Left renal cortex interstitium (tissue), 4 donors: ENCODE measurements around the gene MKRN2. TPM values are rescaled to one million over a fixed set of nuclear protein-coding genes. Genes with fewer than 3 reads are reported as not detected.
"Not testable (repeated sequence)": the region's sequence is repeated elsewhere in the genome, so short reads cannot be mapped to it uniquely, and the experiment has no call there.

ENCODE experiments used
- DNase-seq, 4 donors: peaks; one replicate each; pipeline ENCODE4 v3.0.0-alpha.2; 2013; ENCODE audit warnings: low read depth in 4 of 4, low spot score in 2 of 4, missing footprints in 1 of 4
- polyA plus RNA-seq, 4 donors: library from polyadenylated mRNA; unstranded; fragments of 120-200 nt; gene quantifications; one replicate each; pipeline ENCODE4 v1.2.1, GENCODE V29; 2013; ENCODE audit not compliant: insufficient read length in 4 of 4

MKRN2 gene
- polyA plus RNA-seq, 4 donors: 44.0 to 49.9 (median 47.4) TPM

- not testable (repeated sequence) for DNase-seq
These were observed 68.1 kb downstream of the MKRN2 start for GRCh38 chr3:12624964-12625363.

GRCh38 chr3:12627370-12627769 is 70.5 kb downstream of the MKRN2 start:
- DNase-seq: no peak

GRCh38 chr3:12628813-12629212 is 71.9 kb downstream of the MKRN2 start:
- no peak for DNase-seq

GRCh38 chr3:12629560-12629959 is 72.7 kb downstream of the MKRN2 start:
- DNase-seq: no peak

DNA sequence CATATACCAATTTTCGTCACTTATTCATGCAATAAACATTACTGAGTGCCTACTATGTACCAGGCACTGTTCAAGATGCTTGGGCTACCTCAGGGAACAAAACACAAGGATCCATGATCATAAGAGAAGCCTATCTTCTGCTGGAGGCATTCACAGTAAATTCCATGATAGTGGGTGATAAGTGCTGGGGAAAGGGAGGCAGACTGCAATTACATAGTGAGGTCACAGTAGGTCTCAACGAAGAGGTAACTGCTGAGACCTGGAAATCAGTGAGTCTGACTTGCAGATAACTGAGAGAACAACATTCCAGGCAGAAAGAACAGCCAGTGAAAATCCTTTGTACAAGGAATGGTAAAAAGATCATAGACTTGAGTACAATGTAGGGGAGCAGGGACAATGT is 73.4 kb downstream of the MKRN2 start:
- no peak for DNase-seq

DNA sequence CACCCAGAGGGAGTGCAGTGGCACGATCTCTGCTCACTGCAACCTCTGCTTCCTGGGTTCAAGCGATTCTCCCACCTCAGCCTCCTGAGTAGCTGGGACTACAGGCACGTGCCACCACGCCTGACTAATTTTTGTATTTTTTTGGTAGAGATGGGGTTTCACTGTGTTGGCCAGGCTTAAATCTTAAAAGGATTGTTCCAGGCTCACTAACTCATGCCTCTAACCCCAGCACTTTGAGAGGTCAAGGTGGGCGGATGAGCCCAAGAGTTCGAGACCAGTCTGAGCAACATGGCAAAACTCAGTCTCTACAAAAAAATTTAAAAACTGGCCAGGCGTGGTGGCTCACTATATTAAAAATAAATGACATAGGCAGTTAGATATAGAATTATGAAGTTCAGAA is 74.0 kb downstream of the MKRN2 start:
- not testable (repeated sequence) for DNase-seq

GRCh38 chr3:12632523-12632922 is 75.6 kb downstream of the MKRN2 start:
- no peak for DNase-seq

GRCh38 chr3:12633108-12633507 is 76.2 kb downstream of the MKRN2 start:
- DNase-seq: no peak

Other genes with a start within 250 kb of the MKRN2 start
- 10 to 100 TPM; 16.9 to 36.5 (median 25.7) TPM for gene TSEN2, start 72.6 kb upstream of the MKRN2 start, polyA plus RNA-seq
- 1 to 10 TPM in 3 of 4 donors, under 1 TPM in 1; 0.65 to 2.7 (median 1.9) TPM for gene MKRN2OS, start 11.6 kb upstream of the MKRN2 start, polyA plus RNA-seq
- 100 to 1,000 TPM in 3 of 4 donors, 10 to 100 TPM in 1; 97.7 to 141 (median 123) TPM for gene RAF1, start 107.0 kb downstream of the MKRN2 start, polyA plus RNA-seq
- gene TMEM40, start 202.2 kb downstream of the MKRN2 start, polyA plus RNA-seq: 1 to 10 TPM; 1.2 to 2.4 (median 1.7) TPM
- 10 to 100 TPM in 1 of 4 donors, 1 to 10 TPM in 3; 8.2 to 11.6 (median 9.5) TPM for gene CAND2, start 239.6 kb downstream of the MKRN2 start, polyA plus RNA-seq